Activated CD8-positive, alpha-beta memory T cell treated with anti-CD3 and anti-CD28 coated beads, Interleukin-2, amount 50 U/mL, for 1 hour (primary cell): ENCODE measurements around the gene HS2ST1.
"Not testable (repeated sequence)": the region's sequence is repeated elsewhere in the genome, so short reads cannot be mapped to it uniquely, and the experiment has no call there.

Source experiments
- DNase-seq: peaks from one replicate; pipeline ENCODE4 v3.0.0-alpha.2; 2020; ENCODE audit errors: extremely low read depth

HS2ST1 gene

GRCh38 chr1:87066708-87067107 lies 152.3 kb downstream of the HS2ST1 start:
- DNase-seq, result not testable (repeated sequence)

GRCh38 chr1:87072411-87072810 lies 158.0 kb downstream of the HS2ST1 start:
- no peak for DNase-seq

GRCh38 chr1:87072904-87073303 lies 158.5 kb downstream of the HS2ST1 start:
- no peak for DNase-seq

GRCh38 chr1:87074001-87074795 lies 159.8 kb downstream of the HS2ST1 start:
- no peak for DNase-seq

- no peak for DNase-seq
Measured at GRCh38 chr1:87077959-87078639, 163.7 kb downstream of the HS2ST1 start.

GRCh38 chr1:87084244-87084836 lies 169.9 kb downstream of the HS2ST1 start:
- no peak for DNase-seq

- DNase-seq, result no peak
Measured at GRCh38 chr1:87086120-87086519, 171.7 kb downstream of the HS2ST1 start.

- no peak for DNase-seq
Measured at GRCh38 chr1:87089070-87089736, 174.8 kb downstream of the HS2ST1 start.

GRCh38 chr1:87089823-87090222 lies 175.4 kb downstream of the HS2ST1 start:
- no peak for DNase-seq

GRCh38 chr1:87091425-87091824 lies 177.0 kb downstream of the HS2ST1 start:
- DNase-seq, result no peak

- no peak for DNase-seq
Measured at GRCh38 chr1:87092846-87093245, 178.4 kb downstream of the HS2ST1 start.

- DNase-seq, result no peak
Measured at GRCh38 chr1:87093286-87093685, 178.9 kb downstream of the HS2ST1 start.

GRCh38 chr1:87094238-87094637 lies 179.8 kb downstream of the HS2ST1 start:
- DNase-seq, result no peak

GRCh38 chr1:87100271-87100670 lies 185.8 kb downstream of the HS2ST1 start:
- no peak for DNase-seq

- no peak for DNase-seq
Measured at GRCh38 chr1:87103074-87103473, 188.6 kb downstream of the HS2ST1 start.

GRCh38 chr1:87104140-87104539 lies 189.7 kb downstream of the HS2ST1 start:
- no peak for DNase-seq

- DNase-seq, result no peak
Measured at GRCh38 chr1:87104945-87105344, 190.5 kb downstream of the HS2ST1 start.

- DNase-seq, result no peak
Measured at GRCh38 chr1:87106144-87106543, 191.7 kb downstream of the HS2ST1 start.

- DNase-seq, result no peak
Measured at GRCh38 chr1:87106867-87107266, 192.4 kb downstream of the HS2ST1 start.

- no peak for DNase-seq
Measured at GRCh38 chr1:87108228-87108627, 193.8 kb downstream of the HS2ST1 start.

GRCh38 chr1:87108814-87109411 lies 194.5 kb downstream of the HS2ST1 start:
- no peak for DNase-seq
